Liver (tissue), 3 donors: ENCODE measurements around the gene CELF5.

Experiments used
- CTCF ChIP-seq: fragments of 150-350 bp; IDR thresholded peaks from 2 replicates; pipeline ENCODE4 v1.5.1; 2017; ENCODE audit warnings: improper control_type of control experiment, low read depth, low read length; ENCODE audit not compliant: missing input control
- EGR1 ChIP-seq, 2 donors: IDR thresholded peaks; 2 replicates each; pipeline ENCODE4 v1.6.1; 2016 to 2018; ENCODE audit warnings: antibody characterized with exemption in 2 of 2, low read depth in 2 of 2
- GABPA ChIP-seq, 2 donors: IDR thresholded peaks in 1 of 2; conservative IDR thresholded peaks in 1 of 2; 2 replicates each; pipeline ENCODE4 v1.6.1; 2016; ENCODE audit warnings: antibody characterized with exemption in 2 of 2, mild to moderate bottlenecking in 1 of 2, moderate library complexity in 1 of 2
- JUND ChIP-seq, 2 donors: IDR thresholded peaks; 2 replicates each; pipeline ENCODE4 v1.6.1; 2016; ENCODE audit warnings: antibody characterized with exemption in 2 of 2
- REST ChIP-seq: IDR thresholded peaks from 2 replicates; pipeline ENCODE4 v1.6.1; 2016; ENCODE audit warnings: antibody characterized with exemption, mild to moderate bottlenecking
- TAF1 ChIP-seq: conservative IDR thresholded peaks from 2 replicates; pipeline ENCODE4 v1.6.1; 2016; ENCODE audit warnings: antibody characterized with exemption, mild to moderate bottlenecking
- donor health status: healthy.
- donor health status: healthy.

GRCh38 chr19:3254520-3254919 is 30.1 kb downstream of the CELF5 start:
- TF ChIP-seq CTCF: no peak
- no peak for TF ChIP-seq REST
- no peak for TF ChIP-seq EGR1 (IDR thresholded peaks at IDR 0.05; ENCODE audit: low read depth in 2 of 2)
- no peak for TF ChIP-seq TAF1
- no peak for TF ChIP-seq GABPA (IDR thresholded peaks at IDR 0.05 in 1 of 2, conservative IDR thresholded peaks at IDR 0.05 in 1 of 2)
- TF ChIP-seq JUND (IDR thresholded peaks at IDR 0.05): no peak
